T47D (cell line): ENCODE measurements around the gene DLX1.

ENCODE experiments used
- DNase-seq, 2 experiments: peaks; one replicate each; pipeline versions ENCODE4 v3.0.0 to v3.0.0-alpha.2; 2011 to 2012; ENCODE audit warnings: low read depth in 1 of 2, low spot score in 1 of 2
- JUND ChIP-seq: IDR thresholded peaks from 2 replicates; pipeline ENCODE4 v1.6.1; 2012; ENCODE audit warnings: low read depth
- in situ Hi-C: cut with HindIII; loops from 2 replicates; pipeline ENCODE4 v1.10.0; 2016; ENCODE audit warnings: low sequenced_read_pairs, low pct_unique_long_range_greater_than_20kb

DLX1 gene

GRCh38 chr2:172072706-172073105, 12.6 kb upstream of the DLX1 start:
- DNase-seq, result no peak
- no peak for TF ChIP-seq JUND
- in situ Hi-C loops, result no loop called here

DNA sequence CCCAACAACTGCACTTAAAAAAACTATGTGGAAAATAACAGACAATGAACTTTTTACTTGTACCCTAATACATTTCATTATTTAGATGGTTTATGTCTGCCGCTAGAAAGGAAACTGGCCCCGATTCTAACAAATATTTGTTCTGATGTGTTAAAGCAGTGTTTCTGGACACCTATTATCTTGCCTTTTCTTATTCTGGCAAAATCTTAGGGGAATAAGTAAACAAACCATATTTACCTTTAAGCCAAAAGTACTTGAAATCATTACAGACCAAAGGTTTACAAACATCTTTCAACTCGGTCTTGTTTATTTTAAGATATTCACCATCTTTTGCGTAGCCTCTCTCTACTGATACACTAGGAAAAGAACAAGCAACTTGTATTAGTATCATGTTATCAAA, 11.8 kb upstream of the DLX1 start:
- no peak for DNase-seq
- in situ Hi-C loops, result no loop called here
- TF ChIP-seq JUND, result no peak

DNA sequence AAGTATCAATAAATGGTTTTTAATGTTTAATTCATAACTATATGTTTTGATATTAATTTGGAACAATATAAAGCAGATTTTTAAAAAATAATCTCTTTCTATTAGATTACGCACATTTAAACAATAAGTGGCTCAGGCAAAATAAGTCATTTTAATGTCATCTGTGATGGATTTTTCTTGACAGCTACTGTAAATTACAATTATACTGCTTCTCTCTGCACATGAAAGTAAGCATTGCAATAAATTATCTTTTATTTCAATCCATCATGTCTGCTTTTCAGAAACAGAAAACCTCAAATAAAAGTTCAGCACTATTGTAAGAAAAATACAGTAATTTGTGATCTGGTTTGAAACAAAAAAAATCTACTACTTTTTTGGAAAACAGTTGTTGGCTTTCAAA, 11.1 kb upstream of the DLX1 start:
- in situ Hi-C loops, result no loop called here
- no peak for DNase-seq
- TF ChIP-seq JUND, result no peak

DNA sequence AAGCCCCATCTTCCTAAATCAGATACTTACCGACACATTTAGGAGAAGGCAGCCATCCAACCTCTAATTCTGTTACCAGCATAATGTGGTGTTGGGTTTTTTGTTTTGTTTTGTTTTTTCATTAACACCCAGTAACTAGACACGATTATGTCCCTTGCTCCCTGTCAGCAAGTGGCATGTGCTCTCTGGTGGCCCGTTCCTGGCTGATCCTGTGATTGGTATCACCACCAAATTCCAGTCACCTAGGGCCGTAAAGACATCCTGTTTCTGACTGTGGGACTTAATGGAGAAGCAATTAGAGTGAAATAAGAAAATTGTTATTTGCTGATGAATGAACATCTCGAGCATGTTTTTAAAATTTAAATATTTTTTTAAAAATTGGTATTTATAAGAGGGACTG, 5.9 kb upstream of the DLX1 start:
- in situ Hi-C loops, result no loop called here
- TF ChIP-seq JUND, result no peak
- DNase-seq, result no peak

GRCh38 chr2:172079838-172080640, 5.3 kb upstream of the DLX1 start:
- no peak for TF ChIP-seq JUND
- in situ Hi-C loops, result no loop called here
- no peak for DNase-seq

DNA sequence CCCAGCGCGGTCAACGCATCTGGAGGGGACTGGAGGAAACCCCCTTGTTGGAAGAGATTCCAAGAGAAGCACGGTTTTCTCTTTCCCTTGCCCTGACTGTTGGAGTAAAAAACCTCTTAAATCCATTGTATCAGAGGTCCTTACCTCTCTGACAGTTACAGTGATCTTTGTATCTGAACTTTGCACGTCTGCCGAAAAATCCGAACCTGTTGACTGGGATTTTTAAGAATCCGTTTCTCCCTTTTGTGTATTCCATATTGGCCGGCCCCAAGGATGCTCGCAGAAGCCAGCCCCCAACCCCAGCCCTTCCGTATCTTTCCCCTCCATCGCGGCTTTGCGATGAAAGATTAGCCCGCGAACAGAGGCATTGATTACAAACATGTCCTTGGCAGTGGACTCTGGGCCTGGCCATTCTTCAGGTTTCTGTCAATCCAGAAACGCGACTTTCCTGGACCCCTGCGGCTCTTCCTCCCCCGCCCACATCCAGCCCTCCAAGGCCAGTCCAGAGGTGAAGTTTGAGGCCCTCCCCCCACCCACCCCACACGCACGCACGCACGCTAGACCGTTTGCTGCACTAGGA, 4.6 kb upstream of the DLX1 start:
- in situ Hi-C loops, result no loop called here
- DNase-seq, result no peak
- TF ChIP-seq JUND, result no peak

DNA sequence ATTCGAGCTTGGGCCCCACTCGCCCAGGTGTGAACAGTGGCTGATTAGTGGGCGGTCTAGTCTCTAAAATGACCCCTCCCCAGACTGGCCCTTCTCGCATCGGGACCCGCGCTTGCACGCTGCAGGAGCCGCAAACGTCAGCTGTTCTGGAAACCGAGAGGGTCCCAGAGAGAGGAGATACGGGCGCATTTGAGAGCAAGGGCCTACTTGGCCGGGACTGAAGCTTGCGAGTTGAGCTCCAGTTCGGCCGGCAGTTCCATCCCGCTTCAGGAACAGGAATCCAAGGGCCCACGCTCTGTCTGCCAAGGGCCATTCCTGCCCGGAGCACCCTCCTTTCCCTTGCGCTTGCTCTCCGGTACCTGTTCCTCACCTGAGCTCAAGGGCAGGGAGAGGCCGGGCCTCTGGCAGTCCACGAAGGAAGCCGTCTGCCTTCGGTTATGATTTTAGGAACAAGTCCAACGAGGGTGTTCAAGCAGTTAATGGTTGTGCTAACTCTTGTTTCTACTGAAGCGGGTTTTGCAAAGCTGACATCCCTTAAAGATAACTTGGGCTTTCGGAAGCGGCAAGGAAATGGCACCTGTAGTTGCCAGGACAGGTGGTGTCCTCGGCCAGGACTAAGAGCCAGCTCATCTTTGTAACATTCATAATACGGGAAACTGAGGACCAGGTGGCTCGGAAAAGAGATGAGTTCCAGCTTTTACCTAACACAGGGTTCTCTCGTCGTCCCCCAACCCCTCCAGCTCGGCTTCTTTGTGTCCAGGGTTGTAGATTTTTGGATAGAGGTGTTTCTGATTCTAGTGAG, 3.9 kb upstream of the DLX1 start:
- in situ Hi-C loops, result no loop called here
- DNase-seq, result no peak
- no peak for TF ChIP-seq JUND

DNA sequence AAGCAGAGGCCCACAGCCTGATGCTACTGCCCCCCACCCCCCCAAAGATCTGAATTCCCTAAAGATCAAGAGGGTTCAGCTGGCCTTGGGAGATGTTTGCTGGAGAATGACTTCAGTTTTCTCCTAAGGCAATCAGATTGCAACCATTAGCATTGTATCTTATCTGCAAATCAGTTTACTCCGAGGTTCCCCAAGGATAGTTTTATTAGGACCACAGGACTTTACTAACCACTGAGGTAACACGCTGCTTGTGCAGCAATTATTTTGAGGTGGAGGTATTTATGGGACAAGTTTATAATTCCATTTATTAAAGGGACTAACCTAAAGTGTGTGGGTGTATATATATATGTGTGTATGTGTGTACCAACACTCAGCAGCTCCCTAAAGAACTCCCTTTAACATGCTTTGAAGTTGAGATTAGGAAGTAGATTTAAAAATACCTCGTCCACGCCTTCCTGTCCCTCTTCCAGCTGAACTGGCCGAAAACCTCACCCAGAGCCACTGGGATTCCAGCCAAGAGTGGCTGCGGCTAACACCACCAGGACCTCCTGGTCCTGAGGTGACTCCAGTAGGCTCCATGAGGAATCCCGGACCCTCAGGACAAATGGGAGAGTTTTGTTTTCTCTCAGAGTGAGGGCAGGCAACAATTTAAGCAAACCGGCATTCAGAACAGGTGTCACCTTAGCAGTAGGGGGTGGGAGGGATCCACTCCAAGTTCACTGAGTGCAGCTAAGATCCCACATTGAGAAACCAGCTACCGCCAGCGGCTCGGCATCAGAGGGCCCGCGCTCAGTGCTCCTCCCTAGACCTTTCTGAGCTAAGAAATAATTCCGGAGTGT, 3.0 kb upstream of the DLX1 start:
- TF ChIP-seq JUND, result no peak
- no peak for DNase-seq
- in situ Hi-C loops, result no loop called here

DNA sequence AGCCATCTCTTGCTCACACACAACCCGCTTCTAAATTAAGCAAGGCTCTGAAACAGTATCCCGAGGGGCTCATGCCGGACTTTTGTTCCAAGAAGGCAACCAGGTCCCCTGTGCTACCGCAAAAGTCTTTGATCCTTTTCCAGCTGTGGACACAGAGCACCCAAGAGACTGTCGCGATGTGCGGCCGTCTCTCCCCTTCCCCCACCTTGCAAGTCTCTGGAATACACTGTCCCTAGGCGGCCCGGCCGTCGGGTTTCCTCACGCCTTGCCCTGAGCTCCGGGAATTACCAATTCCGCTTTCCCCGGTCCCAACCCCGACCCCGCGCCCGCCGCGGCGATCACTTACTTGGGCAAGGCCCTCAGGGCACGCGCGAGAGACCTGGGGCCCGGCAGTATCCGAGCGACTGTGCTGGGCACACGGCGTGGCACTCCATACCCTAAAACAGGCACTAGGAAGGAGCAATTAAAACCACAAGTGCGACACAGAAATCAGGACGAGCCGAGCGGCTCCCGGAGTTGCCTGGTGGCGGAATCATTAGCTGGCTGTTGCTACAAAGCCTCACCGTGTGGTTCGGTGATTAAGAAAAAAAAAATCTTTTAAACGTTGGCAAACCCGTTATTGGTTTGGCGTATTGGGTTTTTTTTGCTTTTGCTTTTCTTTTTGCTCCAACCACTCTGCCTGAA, 2.2 kb upstream of the DLX1 start:
- in situ Hi-C loops, result no loop called here
- TF ChIP-seq JUND, result no peak
- DNase-seq, result no peak

GRCh38 chr2:172083628-172084394, 1.5 kb upstream of the DLX1 start:
- no peak for TF ChIP-seq JUND
- in situ Hi-C loops, result no loop called here
- no peak for DNase-seq

DNA sequence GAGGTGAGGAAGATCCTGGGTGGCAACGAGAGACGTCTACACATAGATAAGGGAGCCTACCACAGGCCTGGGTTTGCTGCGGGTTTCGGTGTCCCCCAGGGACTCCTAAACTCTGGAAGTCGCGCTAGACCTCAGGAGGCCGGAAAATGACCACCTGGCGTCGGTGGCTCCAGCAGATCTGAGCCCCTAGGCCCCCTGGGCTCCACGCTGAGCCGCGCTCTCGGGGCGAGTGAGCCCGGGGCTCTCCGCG, 987 bp upstream of the DLX1 start:
- TF ChIP-seq JUND, result no peak
- no peak for DNase-seq
- in situ Hi-C loops, result no loop called here
